CD4-positive, alpha-beta T cell treated with Interleukin-6 at 100 ng/mL for 8 hours (primary cell): ENCODE measurements around the gene LYPD1.
"Not testable (repeated sequence)": the region's sequence is repeated elsewhere in the genome, so short reads cannot be mapped to it uniquely, and the experiment has no call there.

Experiments
- DNase-seq: peaks from one replicate; pipeline ENCODE4 v3.0.0-alpha.2; 2020; ENCODE audit warnings: mixed read lengths, low spot score

Gene LYPD1, protein sequence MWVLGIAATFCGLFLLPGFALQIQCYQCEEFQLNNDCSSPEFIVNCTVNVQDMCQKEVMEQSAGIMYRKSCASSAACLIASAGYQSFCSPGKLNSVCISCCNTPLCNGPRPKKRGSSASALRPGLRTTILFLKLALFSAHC

DNA sequence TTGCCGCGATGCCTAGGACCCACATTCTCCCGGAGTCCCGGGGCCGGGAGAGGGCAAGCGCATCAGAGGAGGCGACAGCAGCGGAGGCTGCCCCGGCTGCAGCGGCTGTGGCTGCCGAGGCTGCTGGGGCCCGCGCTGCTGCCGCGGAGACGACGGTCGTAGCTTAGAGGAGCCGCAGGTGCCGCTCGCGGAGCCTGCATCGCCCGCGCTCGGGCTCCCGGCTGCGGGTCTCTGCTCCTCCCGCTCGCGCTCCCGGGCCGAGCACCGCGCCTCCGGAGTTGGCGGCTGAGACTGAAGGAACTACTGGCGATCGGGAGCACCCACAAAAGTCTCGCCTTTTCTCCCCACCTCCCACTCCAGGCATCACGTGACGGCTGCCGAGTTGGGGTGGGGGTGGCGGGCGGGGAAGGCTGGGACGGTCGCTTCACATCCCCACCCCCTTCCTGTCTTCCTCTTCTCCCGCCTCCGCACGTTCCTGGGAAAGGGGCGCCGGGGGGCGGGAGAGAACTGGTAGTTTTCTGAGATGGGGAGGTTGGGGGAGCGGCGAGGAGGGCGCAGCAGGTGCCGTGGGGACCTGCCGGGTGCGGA is at the start of gene LYPD1:
LYPD1 (minus strand) TSS at position 298 of the 588 bp plus-strand sequence; CDS start at position 25, 273 bp downstream.
- no peak for DNase-seq

DNA sequence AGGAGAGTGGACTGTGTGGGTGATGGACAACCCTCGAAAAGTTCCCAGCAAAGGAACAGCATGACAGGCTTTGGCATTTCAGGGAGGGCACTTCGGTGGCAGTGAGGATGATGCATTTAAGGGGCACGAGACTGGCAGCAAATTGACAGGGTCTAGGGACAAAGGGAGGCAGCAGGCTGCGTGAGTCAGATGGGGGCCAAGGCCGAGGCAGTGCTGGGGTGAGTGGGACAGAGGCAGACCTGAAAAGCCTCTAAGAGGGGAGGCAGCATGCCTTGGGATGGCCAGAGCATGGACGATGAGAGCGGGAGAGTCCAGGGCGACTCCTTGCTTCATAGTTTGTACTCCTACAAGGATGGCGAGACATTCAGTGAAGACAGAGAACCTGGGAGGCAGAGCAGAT is 49.5 kb upstream of the LYPD1 start:
- no peak for DNase-seq

DNA sequence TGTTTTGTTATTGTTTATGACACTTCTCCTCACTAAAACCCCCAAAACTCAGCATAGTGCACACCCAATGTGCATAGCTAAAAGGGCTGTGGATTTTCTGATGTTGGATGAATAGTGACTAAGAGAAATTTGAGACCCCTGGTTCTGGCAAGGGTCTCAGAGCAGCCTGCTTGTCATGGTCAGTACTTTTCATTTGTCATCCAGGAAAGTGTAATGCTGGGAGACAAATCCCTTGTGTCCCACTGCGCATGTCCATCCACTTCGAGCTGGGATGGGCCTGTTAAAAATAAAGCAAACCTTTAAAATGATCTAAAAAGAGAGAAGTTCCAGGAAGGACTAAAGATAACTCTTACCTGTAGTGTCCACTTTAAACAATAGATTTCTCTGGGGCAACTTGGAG is 46.9 kb upstream of the LYPD1 start:
- DNase-seq = no peak

DNA sequence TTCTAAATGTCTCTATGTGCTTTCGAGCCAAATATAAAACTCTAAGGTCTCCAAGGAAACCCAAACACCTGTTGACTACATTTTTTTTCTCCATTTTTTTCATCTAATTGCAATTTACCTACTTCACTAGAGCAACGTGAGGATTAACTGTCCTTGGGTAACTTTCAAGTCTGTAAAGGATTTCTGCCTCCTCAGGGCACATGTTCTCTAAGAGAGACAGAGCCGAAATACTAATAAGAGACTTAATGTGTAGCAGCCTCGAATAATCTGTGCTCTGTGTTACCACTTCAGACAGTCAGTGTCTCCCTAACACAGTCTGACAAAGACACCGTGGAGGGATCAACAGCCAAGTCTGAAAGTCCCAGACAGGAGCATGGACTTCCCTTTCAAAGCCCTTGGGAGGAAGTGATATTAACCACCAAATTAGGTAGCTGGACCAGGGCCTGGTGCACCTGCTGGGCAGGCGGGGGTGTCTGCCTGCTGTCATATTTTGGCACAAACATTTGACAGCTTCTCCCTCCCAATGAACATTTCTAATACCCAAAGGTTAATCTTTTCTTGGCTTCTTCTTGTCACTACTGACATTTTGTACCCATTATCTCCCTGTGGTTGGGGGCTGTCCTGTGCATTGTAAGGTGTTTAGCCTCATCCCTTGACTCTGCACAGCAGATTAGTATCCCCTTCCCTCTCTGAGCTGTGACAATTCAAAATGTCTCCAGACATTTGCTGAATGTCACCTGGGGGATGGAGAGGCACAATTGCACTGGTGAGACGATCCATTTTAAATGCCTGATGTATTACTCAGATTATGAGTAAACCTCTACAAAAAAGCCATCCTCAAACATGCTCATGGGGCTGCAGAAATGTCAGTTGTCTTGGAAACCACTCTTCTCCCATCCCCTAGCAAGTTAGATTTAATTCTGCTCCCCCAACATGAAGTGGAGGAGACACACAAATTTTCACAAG is 45.7 kb upstream of the LYPD1 start:
- no peak for DNase-seq

DNA sequence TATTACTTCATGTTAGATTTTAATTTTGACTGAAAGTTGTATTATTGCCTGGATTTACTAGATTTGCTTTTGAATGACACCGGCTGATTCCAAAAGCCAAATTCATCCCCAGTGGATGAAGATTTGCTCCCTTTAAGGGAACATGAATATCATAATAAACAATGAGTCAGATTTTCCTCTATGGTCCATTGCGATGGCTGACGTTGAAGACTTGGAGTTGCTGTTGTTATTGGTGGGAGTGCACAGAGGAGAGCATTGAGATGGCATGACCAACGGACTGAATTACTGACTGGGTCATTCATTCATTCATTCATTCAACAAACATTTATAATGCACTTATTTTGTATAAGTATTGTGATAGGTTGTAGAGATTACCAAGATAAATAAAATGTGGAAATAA is 33.4 kb upstream of the LYPD1 start:
- no peak for DNase-seq

DNA sequence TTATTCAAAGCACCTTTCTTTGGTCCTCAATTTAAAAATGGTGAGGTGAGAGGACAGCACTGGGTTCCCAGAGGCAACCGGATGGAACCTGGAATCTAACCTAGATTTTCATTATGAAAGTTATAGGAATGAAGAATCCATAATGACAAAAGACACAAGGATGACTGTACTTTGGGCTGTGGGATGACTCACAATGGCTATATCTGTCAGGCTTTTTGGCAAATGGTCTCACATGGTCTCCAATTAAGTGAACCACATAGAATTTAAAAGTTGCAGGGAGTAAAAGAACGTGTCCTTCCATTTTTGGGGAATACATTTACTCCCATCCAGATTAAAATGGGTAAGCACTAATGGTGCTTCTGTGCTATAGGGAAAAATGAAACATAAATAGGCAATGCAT is 31.8 kb upstream of the LYPD1 start:
- no peak for DNase-seq

DNA sequence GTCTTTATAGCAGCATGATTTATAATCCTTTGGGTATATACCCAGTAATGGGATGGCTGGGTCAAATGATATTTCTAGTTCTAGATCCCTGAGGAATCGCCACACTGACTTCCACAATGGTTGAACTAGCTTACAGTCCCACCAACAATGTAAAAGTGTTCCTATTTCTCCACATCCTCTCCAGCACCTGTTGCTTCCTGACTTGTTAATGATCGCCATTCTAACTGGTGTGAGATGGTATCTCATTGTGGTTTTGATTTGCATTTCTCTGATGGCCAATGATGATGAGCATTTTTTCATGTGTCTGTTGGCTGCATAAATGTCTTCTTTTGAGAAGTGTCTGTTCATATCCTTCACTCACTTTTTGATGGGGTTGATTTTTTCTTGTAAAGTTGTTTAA is 29.8 kb upstream of the LYPD1 start:
- not testable (repeated sequence) for DNase-seq

DNA sequence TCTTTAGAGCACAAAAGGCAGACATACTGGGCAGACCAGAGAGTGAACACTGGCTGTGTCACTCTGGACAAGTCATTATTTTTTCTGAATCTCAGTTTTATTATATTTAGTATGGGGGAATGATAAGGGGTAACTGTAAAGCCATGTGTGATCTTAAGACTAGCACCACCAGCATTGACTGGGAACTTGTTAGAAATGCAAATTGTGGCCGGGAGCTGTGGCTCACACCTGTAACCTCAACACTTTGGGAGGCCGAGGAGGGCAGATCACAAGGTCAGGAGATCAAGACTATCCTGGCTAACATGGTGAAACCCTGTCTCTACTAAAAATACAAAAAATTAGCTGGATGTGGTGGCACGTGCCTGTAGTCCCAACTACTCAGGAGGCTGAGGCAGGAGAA is 28.3 kb upstream of the LYPD1 start:
- DNase-seq = not testable (repeated sequence)

DNA sequence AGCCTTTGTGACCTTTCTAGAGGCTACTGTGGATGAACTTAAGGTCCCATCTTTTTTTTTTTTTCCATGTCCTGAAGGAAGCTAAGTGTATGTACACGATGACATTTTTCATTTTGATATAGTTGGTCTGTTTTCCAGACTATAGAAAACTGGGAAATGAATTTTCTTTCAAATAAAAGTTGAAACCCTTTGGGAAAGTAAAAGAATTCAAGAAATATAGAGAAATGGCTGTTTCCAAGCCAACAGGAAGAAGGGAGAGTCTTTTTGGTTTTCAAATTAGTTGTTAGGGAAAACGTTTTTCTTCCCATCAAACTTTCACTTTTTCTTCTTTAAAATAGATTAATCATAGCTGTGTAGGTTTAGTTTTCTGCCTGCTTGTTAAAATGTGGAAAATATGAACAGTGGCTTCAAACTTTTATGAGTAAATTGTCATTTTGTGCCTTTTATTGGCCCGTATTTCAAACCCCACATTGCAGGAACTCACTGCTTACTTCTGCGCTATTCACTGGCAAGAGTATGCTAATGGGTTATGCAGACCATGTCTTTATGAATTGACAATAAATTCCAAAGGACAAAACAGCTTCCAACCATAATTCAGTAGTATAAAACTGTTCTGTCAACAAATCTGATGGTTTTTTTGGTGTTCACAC is 27.7 kb upstream of the LYPD1 start:
- DNase-seq = no peak

DNA sequence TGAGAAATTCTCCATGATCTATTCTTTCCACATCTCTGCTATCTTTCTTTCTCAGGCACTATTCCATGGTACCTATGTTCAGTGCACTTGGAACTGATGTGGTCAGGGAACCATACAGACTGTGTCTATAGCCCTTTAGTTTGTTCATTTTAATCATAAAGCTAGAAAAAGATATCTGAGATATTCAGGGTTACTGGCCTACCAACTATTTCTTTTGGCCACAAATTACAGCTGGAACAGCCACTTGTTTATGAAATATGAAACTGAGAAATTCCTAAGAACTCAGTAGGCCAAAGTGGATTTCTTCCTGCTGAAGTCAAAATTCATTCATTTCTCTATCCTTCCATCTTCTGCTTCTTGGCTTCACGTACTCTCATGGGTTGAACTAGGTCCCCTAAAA is 22.8 kb upstream of the LYPD1 start:
- no peak for DNase-seq

DNA sequence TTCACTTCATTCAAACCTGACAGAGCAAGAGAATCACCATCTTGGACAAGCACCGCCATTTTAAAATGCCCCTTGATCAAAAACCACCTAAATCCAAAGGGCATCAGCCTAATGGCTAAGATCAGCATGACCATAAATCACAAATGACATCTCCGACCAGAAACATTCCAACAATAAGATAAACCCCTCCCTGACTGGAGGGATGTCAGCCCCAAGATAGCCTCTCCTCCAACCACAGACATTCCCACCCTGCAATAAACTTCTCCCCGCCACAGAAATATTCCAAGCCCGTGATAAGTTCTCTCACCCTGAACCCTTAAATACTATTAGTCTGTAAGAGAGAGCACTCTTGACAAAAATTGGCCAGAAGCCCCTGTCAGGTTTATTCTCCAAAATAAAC is 21.6 kb upstream of the LYPD1 start:
- no peak for DNase-seq

DNA sequence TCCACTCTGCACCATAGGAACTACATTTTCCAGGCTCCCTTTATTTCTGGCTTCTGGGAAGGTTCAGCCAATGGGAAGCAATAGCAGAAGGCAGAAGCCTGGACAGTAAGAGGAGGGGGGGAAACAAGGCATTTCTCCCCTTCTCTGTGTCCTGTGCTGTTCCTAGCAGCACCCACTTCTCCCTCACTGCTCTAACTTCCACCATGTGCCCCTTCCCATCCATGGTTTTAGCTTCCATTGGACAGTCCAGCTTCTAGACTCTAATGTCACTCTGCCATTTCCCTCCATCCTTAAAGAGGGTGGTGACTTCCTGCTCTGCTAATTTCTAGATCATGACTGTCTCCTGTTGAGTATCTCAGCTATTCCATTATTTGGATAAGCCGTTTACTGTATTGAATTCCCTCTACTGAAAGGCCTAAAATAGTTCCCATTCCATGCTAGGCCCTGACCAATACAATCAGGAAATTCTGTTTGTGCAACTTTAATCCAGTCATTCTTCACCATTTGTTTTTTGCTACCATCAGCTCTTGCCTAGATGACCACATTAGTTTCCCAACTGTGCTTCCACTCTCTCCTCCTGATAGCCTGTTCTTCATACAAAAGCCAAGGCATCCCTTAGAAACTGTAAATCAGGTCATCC is 20.8 kb upstream of the LYPD1 start:
- no peak for DNase-seq

DNA sequence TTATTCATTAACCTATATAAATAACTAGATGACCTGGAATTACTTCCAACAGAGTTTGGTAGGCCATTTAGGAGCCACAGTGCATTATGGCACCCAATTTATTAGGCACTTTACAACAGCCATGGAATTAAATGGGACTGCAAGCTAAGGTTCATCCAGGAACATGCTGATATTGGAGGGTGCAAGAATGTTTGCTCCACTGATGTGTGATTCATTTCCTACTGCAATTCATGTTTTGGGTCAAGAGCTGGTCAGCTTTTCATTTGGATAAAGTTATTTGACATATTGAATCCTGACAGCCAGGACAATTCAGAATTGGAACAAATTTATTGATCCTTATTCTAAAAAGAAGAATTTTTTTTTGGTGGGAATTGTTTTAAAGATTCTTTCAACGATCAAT is 11.8 kb upstream of the LYPD1 start:
- no peak for DNase-seq

DNA sequence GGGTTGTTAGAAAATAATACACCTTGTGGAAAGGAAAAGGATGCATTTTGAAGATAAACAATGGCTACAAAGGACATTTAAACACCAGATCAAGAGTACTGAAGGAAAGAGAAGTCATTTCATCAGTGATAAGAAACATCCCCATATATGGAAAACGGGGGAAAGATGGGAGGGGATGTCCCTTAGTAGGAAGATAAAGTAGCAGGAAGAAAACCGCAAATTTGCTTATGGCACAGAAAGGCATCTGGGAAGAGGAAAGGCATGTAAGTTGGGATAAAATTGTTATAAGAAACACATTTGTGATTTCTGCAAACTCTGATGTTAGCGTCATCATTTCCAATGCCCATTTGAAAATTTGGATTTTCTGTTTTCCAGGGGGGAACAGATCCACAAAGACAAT is 10.5 kb upstream of the LYPD1 start:
- no peak for DNase-seq

DNA sequence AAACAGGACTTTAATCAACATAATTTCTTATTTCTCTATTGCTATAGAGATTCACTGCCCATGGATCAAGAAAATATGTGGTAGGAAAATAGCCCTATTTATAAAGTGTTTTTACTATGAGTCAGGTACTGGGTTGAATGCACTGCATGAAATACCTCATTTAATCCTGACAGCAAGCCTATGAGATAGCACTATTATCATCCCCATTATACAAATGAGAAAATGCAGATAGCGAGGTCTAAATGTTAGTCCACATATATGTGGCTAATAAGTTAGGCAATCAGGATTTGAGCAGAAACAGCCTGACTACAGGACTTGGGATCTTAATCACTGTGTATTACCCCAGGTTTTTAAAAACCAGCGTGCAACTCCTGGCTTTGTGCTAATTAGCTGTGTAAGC is 8.5 kb upstream of the LYPD1 start:
- DNase-seq = no peak

DNA sequence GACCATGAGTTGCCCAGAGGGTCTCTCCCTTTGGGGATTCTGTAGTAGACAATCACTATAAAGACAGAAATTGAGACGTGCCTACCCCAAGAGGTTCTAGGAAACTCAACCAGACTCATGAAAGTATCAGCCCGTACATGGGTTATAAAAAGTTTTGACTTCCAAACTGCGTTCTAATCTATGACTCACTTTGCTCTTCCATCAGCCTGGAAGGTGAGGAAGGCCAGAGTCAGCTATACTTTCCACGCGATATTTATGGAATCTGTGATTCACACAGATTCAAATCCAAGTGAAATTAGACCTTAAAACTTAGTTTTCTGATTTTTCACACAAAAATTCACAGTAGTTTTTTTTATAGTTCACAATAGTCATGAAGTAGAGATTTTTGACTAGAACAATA is 7.7 kb upstream of the LYPD1 start:
- no peak for DNase-seq

DNA sequence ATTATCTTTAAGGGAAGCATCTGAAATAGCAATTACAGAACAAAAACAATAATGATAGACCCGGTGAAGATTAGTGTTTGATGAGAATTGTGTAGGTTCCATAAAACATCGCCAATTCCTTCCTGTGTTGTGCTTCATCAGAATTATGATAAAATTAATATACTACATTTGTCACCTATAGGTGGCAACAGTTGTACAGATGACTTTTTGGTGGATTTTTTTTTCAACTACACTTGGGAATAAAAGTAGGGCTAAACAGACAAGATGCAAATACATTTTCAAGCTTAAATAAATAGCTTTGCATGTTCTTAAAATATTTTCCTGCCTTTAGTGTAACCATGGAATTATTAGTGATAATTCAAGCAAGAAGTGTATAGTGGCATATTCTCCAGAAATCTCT is 7.0 kb upstream of the LYPD1 start:
- no peak for DNase-seq

DNA sequence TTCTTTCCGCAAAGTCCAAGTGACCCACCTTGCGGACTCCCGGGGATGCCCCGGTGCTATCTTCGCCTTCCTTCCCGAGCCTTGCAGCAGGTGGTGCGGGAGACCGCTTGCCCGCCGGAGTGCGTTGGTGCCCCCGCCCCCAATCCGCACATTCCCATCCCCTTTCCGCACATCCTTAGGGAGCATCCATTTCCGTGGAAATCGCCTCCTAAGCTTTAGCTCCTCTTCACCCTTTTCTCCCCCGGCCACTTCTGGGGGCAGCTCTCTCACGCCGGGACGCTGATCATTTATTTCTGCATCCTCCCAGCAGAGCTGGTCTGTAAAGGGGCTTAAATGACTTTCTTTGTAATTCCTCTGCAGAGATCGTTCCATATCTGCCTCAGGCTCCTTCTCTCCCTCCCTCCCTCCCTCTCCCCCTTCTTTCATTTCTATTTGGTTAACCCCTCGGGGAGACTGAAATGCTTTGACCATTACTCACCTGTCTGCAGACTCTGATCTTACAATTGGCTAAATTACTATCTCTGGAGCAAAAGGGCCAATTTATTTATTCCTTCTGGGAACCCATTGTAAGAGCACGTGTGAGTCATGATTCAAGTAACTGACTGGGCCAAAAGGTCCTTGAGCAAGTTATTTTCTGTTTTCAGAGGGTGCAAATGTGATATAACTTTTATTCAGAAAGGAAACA is 1.3 kb upstream of the LYPD1 start:
- DNase-seq = no peak

DNA sequence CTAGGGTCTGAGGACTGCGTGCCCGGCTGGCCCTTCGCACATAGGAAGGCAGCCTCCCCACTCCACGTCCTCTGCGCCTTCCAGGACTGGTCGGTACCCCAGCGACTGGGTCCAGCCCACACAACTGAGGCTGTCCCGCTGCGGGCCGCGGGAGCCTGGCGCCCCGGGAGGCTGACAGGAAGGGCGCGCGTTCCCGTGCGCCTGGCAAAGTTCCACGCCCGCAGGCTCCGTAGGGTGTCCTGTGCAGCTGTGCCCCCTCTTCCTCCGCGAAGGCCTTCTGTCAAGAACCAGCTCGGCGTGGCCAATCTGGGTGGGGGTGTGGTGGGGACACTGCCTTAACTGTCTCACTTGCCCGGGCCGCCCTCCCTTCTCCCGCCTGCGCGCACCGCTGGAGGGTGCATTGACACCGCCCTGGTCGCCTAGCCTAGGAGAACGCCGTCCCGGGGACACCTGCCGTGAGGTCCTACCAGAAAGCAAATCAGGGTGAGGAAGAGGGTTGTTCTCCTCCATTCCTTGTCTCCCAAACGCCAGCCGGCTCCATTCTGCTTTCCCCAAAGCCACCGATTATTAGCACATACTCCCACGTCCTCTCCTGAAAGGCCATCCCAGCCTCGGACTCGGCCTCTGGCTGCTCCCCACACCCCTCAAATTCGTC is 618 bp upstream of the LYPD1 start:
- DNase-seq = no peak

DNA sequence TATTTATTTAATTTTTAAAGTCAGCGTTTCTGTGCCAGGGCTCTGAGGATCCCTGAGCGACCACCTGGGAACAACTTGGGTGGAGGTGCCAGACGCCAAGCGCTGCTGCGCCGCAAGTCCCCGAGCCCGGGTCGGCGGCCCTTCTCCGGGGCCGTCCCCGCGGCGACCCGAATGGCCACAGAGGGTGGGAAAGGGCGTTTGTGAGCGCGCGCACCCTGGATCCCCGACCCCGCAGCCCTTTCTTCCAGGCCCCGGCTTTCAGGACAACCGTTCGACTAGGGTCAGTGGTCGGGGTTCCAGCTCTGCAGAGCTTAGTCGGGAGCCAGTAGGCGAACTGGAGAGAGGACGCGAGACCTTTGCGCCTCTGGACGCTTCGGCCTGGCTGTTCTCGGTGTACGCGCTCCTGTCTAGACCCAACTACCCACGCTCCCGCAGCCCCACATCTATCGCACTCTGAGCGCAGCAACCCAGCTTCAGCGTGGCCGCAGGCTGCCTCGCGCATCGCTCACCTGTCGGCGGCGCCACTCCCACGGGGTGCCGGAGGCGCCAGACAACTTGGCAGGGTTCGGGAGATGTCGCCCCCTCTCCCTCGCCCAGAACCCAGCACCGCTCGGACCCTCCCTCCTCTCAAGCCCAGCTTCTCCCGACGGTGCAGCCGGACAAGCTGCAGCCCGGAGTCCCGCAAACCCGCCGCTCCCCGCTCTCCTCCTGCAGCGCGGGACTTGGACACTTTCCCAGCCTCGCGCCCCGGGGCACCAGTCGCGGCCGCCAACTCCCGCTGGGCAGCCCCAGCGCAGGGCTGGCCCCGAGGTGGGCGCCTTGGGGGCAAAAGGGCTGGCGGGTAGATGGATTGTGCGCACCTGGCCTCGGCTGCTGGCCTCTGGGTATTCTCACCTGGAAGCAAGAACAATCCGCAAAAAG is 758 bp downstream of the LYPD1 start:
- no peak for DNase-seq
